GM10847 (cell line): Measurements from ENCODE around the gene IL17REL.

Experiments
- POLR2A ChIP-seq: IDR thresholded peaks from 2 replicates; pipeline ENCODE4 v1.6.1; 2011; ENCODE audit not compliant: insufficient read length; ENCODE audit errors: extremely low read depth

IL17REL gene

GRCh38 chr22:49995041-49995360 is 17.6 kb downstream of the IL17REL start:
- TF ChIP-seq POLR2A, result no peak

GRCh38 chr22:49994361-49995040 is 18.1 kb downstream of the IL17REL start:
- no peak for TF ChIP-seq POLR2A

GRCh38 chr22:49993649-49994360 is 18.8 kb downstream of the IL17REL start:
- no peak for TF ChIP-seq POLR2A

- TF ChIP-seq POLR2A, result no peak
These were observed 19.5 kb downstream of the IL17REL start for GRCh38 chr22:49992921-49993648.

- TF ChIP-seq POLR2A, result no peak
These were observed 20.5 kb downstream of the IL17REL start for GRCh38 chr22:49991907-49992533.

GRCh38 chr22:49991167-49991566 is 21.4 kb downstream of the IL17REL start:
- no peak for TF ChIP-seq POLR2A

- TF ChIP-seq POLR2A, result no peak
These were observed 26.2 kb downstream of the IL17REL start for GRCh38 chr22:49986325-49986724.

- no peak for TF ChIP-seq POLR2A
These were observed 29.2 kb downstream of the IL17REL start for GRCh38 chr22:49983148-49984042.

GRCh38 chr22:49979587-49980264 is 32.8 kb downstream of the IL17REL start:
- TF ChIP-seq POLR2A, result no peak

GRCh38 chr22:49977578-49977977 is 35.0 kb downstream of the IL17REL start:
- TF ChIP-seq POLR2A, result no peak

GRCh38 chr22:49976439-49977175 is 36.0 kb downstream of the IL17REL start:
- no peak for TF ChIP-seq POLR2A

GRCh38 chr22:49975543-49976389 is 36.8 kb downstream of the IL17REL start:
- no peak for TF ChIP-seq POLR2A

- TF ChIP-seq POLR2A, result no peak
These were observed 39.3 kb downstream of the IL17REL start for GRCh38 chr22:49973018-49973961.
